Effector memory CD8-positive, alpha-beta T cell (primary cell): ENCODE measurements around the gene DAPK1.

Source experiments
- ATAC-seq: fragments of 150-1000 bp; cut with Tn5 transposase; replicated peaks from 2 replicates; pipeline ENCODE4 v1.10.0; 2021; ENCODE audit warnings: mild to moderate bottlenecking, moderate library complexity
- DNase-seq, 3 experiments: peaks; one replicate each; pipeline ENCODE4 v3.0.0; 2021
- H3K27ac Mint-ChIP-seq, 2 donors: one replicate each; pipeline ENCODE4 v1.8.0; 2022; ENCODE audit warnings: mild to moderate bottlenecking in 2 of 2, mixed read lengths in 2 of 2, moderate library complexity in 2 of 2
- H3K27me3 Mint-ChIP-seq, 2 donors: one replicate each; pipeline ENCODE4 v1.8.0; 2022; ENCODE audit warnings: mixed read lengths in 2 of 2
- H3K36me3 Mint-ChIP-seq: one replicate; pipeline ENCODE4 v1.8.0; 2022; ENCODE audit warnings: mild to moderate bottlenecking, moderate library complexity, mixed read lengths; ENCODE audit not compliant: insufficient read depth
- H3K4me1 Mint-ChIP-seq, 2 donors: one replicate each; pipeline ENCODE4 v1.8.0; 2022; ENCODE audit warnings: low read depth in 2 of 2, mixed read lengths in 2 of 2
- H3K4me3 Mint-ChIP-seq, 2 donors: one replicate each; pipeline ENCODE4 v1.8.0; 2022; ENCODE audit warnings: mild to moderate bottlenecking in 2 of 2, mixed read lengths in 2 of 2, moderate library complexity in 2 of 2
- H3K9me3 Mint-ChIP-seq, 2 donors: one replicate each; pipeline ENCODE4 v1.8.0; 2022; ENCODE audit warnings: mixed read lengths in 2 of 2

DAPK1 gene

GRCh38 chr9:87516222-87516925, 18.7 kb downstream of the DAPK1 start:
- no peaks in the 10 kb centered on the region for H3K36me3 Mint-ChIP-seq
- peaks cover 0 to 12% of the 10 kb centered on the region in 2 donors for H3K27me3 Mint-ChIP-seq
- no peak overlapping the region for H3K27ac Mint-ChIP-seq
- no peaks in the 10 kb centered on the region for H3K4me1 Mint-ChIP-seq
- no peak overlapping the region for H3K4me3 Mint-ChIP-seq
- DNase-seq (no peak), ATAC-seq (peak; percentile 39)
- H3K9me3 Mint-ChIP-seq: no peaks in the 10 kb centered on the region

GRCh38 chr9:87516926-87517290, 19.2 kb downstream of the DAPK1 start:
- ATAC-seq (no peak), DNase-seq (no peak)
- Mint-ChIP-seq H3K27ac (no peak overlapping the region), H3K27me3 (peaks cover 0 to 12% of the 10 kb centered on the region in 2 donors), H3K9me3 (no peaks in the 10 kb centered on the region), H3K36me3 (no peaks in the 10 kb centered on the region), H3K4me1 (no peaks in the 10 kb centered on the region), H3K4me3 (no peak overlapping the region)

- peaks cover 0 to 12% of the 10 kb centered on the region in 2 donors for H3K27me3 Mint-ChIP-seq
- no peaks in the 10 kb centered on the region for H3K4me1 Mint-ChIP-seq
- H3K4me3 Mint-ChIP-seq: no peak overlapping the region
- no peak for ATAC-seq
- DNase-seq: no peak
- no peak overlapping the region for H3K27ac Mint-ChIP-seq
- H3K36me3 Mint-ChIP-seq: no peaks in the 10 kb centered on the region
- no peaks in the 10 kb centered on the region for H3K9me3 Mint-ChIP-seq
These were observed 20.1 kb downstream of the DAPK1 start for GRCh38 chr9:87517732-87518131.

GRCh38 chr9:87518702-87519335, 21.2 kb downstream of the DAPK1 start:
- DNase-seq: no peak
- Mint-ChIP-seq H3K4me1 (no peaks in the 10 kb centered on the region), H3K9me3 (no peaks in the 10 kb centered on the region), H3K4me3 (no peak overlapping the region), H3K27me3 (peaks cover 0 to 12% of the 10 kb centered on the region in 2 donors), H3K27ac (no peak overlapping the region), H3K36me3 (no peaks in the 10 kb centered on the region)
- no peak for ATAC-seq

GRCh38 chr9:87519461-87519860, 21.8 kb downstream of the DAPK1 start:
- Mint-ChIP-seq H3K9me3 (no peaks in the 10 kb centered on the region), H3K36me3 (no peaks in the 10 kb centered on the region), H3K4me1 (no peaks in the 10 kb centered on the region), H3K27ac (no peak overlapping the region), H3K27me3 (peaks cover 0 to 12% of the 10 kb centered on the region in 2 donors), H3K4me3 (no peak overlapping the region)
- ATAC-seq (no peak), DNase-seq (no peak)

- Mint-ChIP-seq H3K27ac (no peak overlapping the region), H3K4me3 (no peak overlapping the region), H3K9me3 (no peaks in the 10 kb centered on the region), H3K36me3 (no peaks in the 10 kb centered on the region), H3K4me1 (no peaks in the 10 kb centered on the region), H3K27me3 (peaks cover 0 to 11% of the 10 kb centered on the region in 2 donors)
- DNase-seq (no peak), ATAC-seq (no peak)
These were observed 22.6 kb downstream of the DAPK1 start for GRCh38 chr9:87520172-87520683.

GRCh38 chr9:87521834-87522233, 24.2 kb downstream of the DAPK1 start:
- no peaks in the 10 kb centered on the region for H3K9me3 Mint-ChIP-seq
- no peaks in the 10 kb centered on the region for H3K36me3 Mint-ChIP-seq
- no peak overlapping the region for H3K4me3 Mint-ChIP-seq
- H3K27me3 Mint-ChIP-seq: no peaks in the 10 kb centered on the region
- H3K27ac Mint-ChIP-seq: no peak overlapping the region
- no peaks in the 10 kb centered on the region for H3K4me1 Mint-ChIP-seq
- ATAC-seq: no peak
- DNase-seq: no peak

- H3K4me1 Mint-ChIP-seq: no peaks in the 10 kb centered on the region
- no peaks in the 10 kb centered on the region for H3K9me3 Mint-ChIP-seq
- no peaks in the 10 kb centered on the region for H3K27me3 Mint-ChIP-seq
- ATAC-seq (no peak), DNase-seq (no peak)
- H3K4me3 Mint-ChIP-seq: no peak overlapping the region
- no peak overlapping the region for H3K27ac Mint-ChIP-seq
- H3K36me3 Mint-ChIP-seq: no peaks in the 10 kb centered on the region
These were observed 26.4 kb downstream of the DAPK1 start for GRCh38 chr9:87524061-87524460.

- H3K36me3 Mint-ChIP-seq: no peaks in the 10 kb centered on the region
- no peaks in the 10 kb centered on the region for H3K9me3 Mint-ChIP-seq
- ATAC-seq (no peak), DNase-seq (no peak)
- no peak overlapping the region for H3K27ac Mint-ChIP-seq
- H3K4me3 Mint-ChIP-seq: no peak overlapping the region
- H3K4me1 Mint-ChIP-seq: no peaks in the 10 kb centered on the region
- no peaks in the 10 kb centered on the region for H3K27me3 Mint-ChIP-seq
These were observed 28.1 kb downstream of the DAPK1 start for GRCh38 chr9:87525546-87526303.

- H3K27ac Mint-ChIP-seq: no peak overlapping the region
- ATAC-seq: no peak
- H3K27me3 Mint-ChIP-seq: no peaks in the 10 kb centered on the region
- no peaks in the 10 kb centered on the region for H3K9me3 Mint-ChIP-seq
- DNase-seq: no peak
- no peaks in the 10 kb centered on the region for H3K4me1 Mint-ChIP-seq
- H3K36me3 Mint-ChIP-seq: no peaks in the 10 kb centered on the region
- H3K4me3 Mint-ChIP-seq: no peak overlapping the region
These were observed 29.7 kb downstream of the DAPK1 start for GRCh38 chr9:87527211-87527916.

GRCh38 chr9:87528969-87529368, 31.3 kb downstream of the DAPK1 start:
- H3K4me3 Mint-ChIP-seq: no peak overlapping the region
- DNase-seq (no peak), ATAC-seq (no peak)
- no peaks in the 10 kb centered on the region for H3K27me3 Mint-ChIP-seq
- no peaks in the 10 kb centered on the region for H3K36me3 Mint-ChIP-seq
- H3K27ac Mint-ChIP-seq: no peak overlapping the region
- H3K9me3 Mint-ChIP-seq: no peaks in the 10 kb centered on the region
- H3K4me1 Mint-ChIP-seq: no peaks in the 10 kb centered on the region

- no peaks in the 10 kb centered on the region for H3K9me3 Mint-ChIP-seq
- ATAC-seq (no peak), DNase-seq (no peak)
- no peak overlapping the region for H3K4me3 Mint-ChIP-seq
- H3K27me3 Mint-ChIP-seq: no peaks in the 10 kb centered on the region
- H3K27ac Mint-ChIP-seq: no peak overlapping the region
- H3K36me3 Mint-ChIP-seq: no peaks in the 10 kb centered on the region
- H3K4me1 Mint-ChIP-seq: no peaks in the 10 kb centered on the region
These were observed 32.0 kb downstream of the DAPK1 start for GRCh38 chr9:87529671-87530070.

- ATAC-seq (no peak), DNase-seq (no peak)
- Mint-ChIP-seq H3K27me3 (no peaks in the 10 kb centered on the region), H3K9me3 (no peaks in the 10 kb centered on the region), H3K4me3 (no peak overlapping the region), H3K4me1 (no peaks in the 10 kb centered on the region), H3K27ac (no peak overlapping the region), H3K36me3 (no peaks in the 10 kb centered on the region)
These were observed 33.0 kb downstream of the DAPK1 start for GRCh38 chr9:87530716-87531115.
